ENCODE data around the gene MRPL21.
"Not testable (repeated sequence)": the region's sequence is repeated elsewhere in the genome, so short reads cannot be mapped to it uniquely, and the experiment has no call there.

The MRPL21 gene

GRCh38 chr11:68905421-68906360 is 2.1 kb upstream of the MRPL21 start:
- DNase-seq, result no peak

GRCh38 chr11:68904248-68904847 is 716 bp upstream of the MRPL21 start:
- peak; percentile 9 to 17 for DNase-seq

- no peak for DNase-seq
These were observed 2.7 kb downstream of the MRPL21 start for GRCh38 chr11:68900835-68901381.

GRCh38 chr11:68897441-68897840 is 6.2 kb downstream of the MRPL21 start:
- DNase-seq, result no peak

GRCh38 chr11:68896171-68896959 is 7.3 kb downstream of the MRPL21 start:
- DNase-seq, result no peak

- DNase-seq, result no peak
These were observed 10.3 kb downstream of the MRPL21 start for GRCh38 chr11:68893282-68893681.

GRCh38 chr11:68892576-68892975 is 11.1 kb downstream of the MRPL21 start:
- DNase-seq, result no peak

GRCh38 chr11:68891351-68891948 is 12.2 kb downstream of the MRPL21 start:
- no peak for DNase-seq

GRCh38 chr11:68890490-68891231 is 13.0 kb downstream of the MRPL21 start:
- DNase-seq, result no peak

GRCh38 chr11:68889948-68890446 is 13.6 kb downstream of the MRPL21 start:
- DNase-seq, result no peak

- not testable (repeated sequence) for DNase-seq
These were observed 18.8 kb downstream of the MRPL21 start for GRCh38 chr11:68884827-68885226.

GRCh38 chr11:68882391-68882790 is 21.2 kb downstream of the MRPL21 start:
- no peak for DNase-seq

- no peak for DNase-seq
These were observed 22.3 kb downstream of the MRPL21 start for GRCh38 chr11:68881320-68881719.

- DNase-seq, result no peak
These were observed 22.8 kb downstream of the MRPL21 start for GRCh38 chr11:68880851-68881250.

- DNase-seq, result no peak
These were observed 25.6 kb downstream of the MRPL21 start for GRCh38 chr11:68878022-68878421.

- no peak for DNase-seq
These were observed 31.2 kb downstream of the MRPL21 start for GRCh38 chr11:68872216-68873003.

- no peak for DNase-seq
These were observed 33.2 kb downstream of the MRPL21 start for GRCh38 chr11:68870470-68870869.

GRCh38 chr11:68868221-68868835 is 35.3 kb downstream of the MRPL21 start:
- DNase-seq, result no peak

GRCh38 chr11:68867066-68867465 is 36.6 kb downstream of the MRPL21 start:
- no peak for DNase-seq

- DNase-seq, result no peak
These were observed 38.4 kb downstream of the MRPL21 start for GRCh38 chr11:68865241-68865640.

Measured in activated CD4-positive, alpha-beta T cell treated with anti-CD3 and anti-CD28 coated beads for 4 hours (primary cell).